CD4-positive, alpha-beta T cell treated with Interleukin-1 beta for 1 hour (primary cell): ENCODE data around the gene ACADL.

Experiments used
- DNase-seq, 2 donors: peaks; one replicate each; pipeline ENCODE4 v3.0.0-alpha.2; 2020 to 2022

Gene ACADL

GRCh38 chr2:210167227-210167626, 58.0 kb downstream of the ACADL start:
- no peak for DNase-seq

- DNase-seq, result no peak
These were observed 62.7 kb downstream of the ACADL start for GRCh38 chr2:210162466-210163124.

DNA sequence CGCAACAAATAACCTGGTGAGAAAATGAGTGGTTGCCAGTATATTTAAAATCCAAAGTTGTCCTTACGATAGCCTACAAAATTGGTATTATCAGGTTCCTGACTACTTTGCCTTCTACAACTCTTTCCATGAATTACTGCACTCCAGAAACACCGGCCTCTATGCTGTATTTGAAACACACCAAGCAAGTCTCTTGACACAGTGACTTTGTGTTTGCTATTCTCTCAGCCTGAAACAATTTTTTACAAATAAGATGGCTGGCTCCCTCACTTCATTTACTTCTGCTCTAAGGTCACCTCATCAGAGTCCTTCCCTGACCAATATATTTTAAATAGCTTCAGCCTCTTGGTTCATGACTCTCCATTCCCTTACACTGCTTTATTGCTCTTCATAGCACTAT, 66.2 kb downstream of the ACADL start:
- DNase-seq, result no peak

- no peak for DNase-seq
These were observed 67.0 kb downstream of the ACADL start for GRCh38 chr2:210158236-210158635.

- no peak for DNase-seq
These were observed 67.7 kb downstream of the ACADL start for GRCh38 chr2:210157526-210157925.

GRCh38 chr2:210147614-210148013, 77.6 kb downstream of the ACADL start:
- no peak for DNase-seq
